Right atrium auricular region (tissue), 2 donors: Measurements from ENCODE around the gene FSIP1. TPM values are rescaled to one million over a fixed set of nuclear protein-coding genes. Genes with fewer than 3 reads are reported as not detected.

ENCODE experiments used
- DNase-seq: peaks from one replicate; pipeline ENCODE4 v3.0.0-alpha.2; 2019; ENCODE audit warnings: low spot score
- H3K27ac ChIP-seq, 2 donors: fragments of 200-600 bp; sonication (generic); 1 replicate in 1 of 2; 2 replicates in 1 of 2; pipeline ENCODE4 v1.5.1; 2016 to 2019
- H3K27me3 ChIP-seq, 2 donors: fragments of 200-600 bp; sonication (generic); one replicate each; pipeline versions ENCODE4 v1.5.1 to v1.6.0; 2017 to 2019
- H3K36me3 ChIP-seq: fragments of 200-600 bp; sonication (generic); one replicate; pipeline ENCODE4 v1.5.1; 2016
- H3K4me1 ChIP-seq, 2 donors: fragments of 200-600 bp; sonication (generic); one replicate each; pipeline versions ENCODE4 v1.5.1 to v1.6.0; 2017 to 2019
- H3K4me3 ChIP-seq, 2 donors: fragments of 200-600 bp; sonication (generic); 1 replicate in 1 of 2; 2 replicates in 1 of 2; pipeline ENCODE4 v1.5.1; 2017 to 2019; ENCODE audit warnings: mild to moderate bottlenecking in 1 of 2, moderate library complexity in 1 of 2
- H3K9me3 ChIP-seq, 2 donors: fragments of 200-600 bp; sonication (generic); one replicate each; pipeline ENCODE4 v1.5.1; 2019
- total RNA-seq, 2 donors: library from RNA; depleted of rRNA; stranded (reverse); fragments of >200 nt; gene quantifications; one replicate each; pipeline ENCODE4 v1.1.0, GENCODE V29; 2016
- TF ChIP-seq, protein P1 (sequence below), 2 donors: fragments of 200-600 bp; sonication (generic); IDR thresholded peaks; one replicate each; pipeline ENCODE4 v1.5.1; 2019; ENCODE audit warnings: antibody characterized with exemption in 2 of 2

The FSIP1 gene
- total RNA-seq, 2 donors from 2014 or later: 0.24 TPM; not detected in 1

GRCh38 chr15:39783244-39783820 lies 691 bp upstream of the FSIP1 start:
- no peaks in the 10 kb centered on the region for H3K36me3 ChIP-seq
- TF ChIP-seq, protein P1, sequence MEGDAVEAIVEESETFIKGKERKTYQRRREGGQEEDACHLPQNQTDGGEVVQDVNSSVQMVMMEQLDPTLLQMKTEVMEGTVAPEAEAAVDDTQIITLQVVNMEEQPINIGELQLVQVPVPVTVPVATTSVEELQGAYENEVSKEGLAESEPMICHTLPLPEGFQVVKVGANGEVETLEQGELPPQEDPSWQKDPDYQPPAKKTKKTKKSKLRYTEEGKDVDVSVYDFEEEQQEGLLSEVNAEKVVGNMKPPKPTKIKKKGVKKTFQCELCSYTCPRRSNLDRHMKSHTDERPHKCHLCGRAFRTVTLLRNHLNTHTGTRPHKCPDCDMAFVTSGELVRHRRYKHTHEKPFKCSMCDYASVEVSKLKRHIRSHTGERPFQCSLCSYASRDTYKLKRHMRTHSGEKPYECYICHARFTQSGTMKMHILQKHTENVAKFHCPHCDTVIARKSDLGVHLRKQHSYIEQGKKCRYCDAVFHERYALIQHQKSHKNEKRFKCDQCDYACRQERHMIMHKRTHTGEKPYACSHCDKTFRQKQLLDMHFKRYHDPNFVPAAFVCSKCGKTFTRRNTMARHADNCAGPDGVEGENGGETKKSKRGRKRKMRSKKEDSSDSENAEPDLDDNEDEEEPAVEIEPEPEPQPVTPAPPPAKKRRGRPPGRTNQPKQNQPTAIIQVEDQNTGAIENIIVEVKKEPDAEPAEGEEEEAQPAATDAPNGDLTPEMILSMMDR (IDR thresholded peaks at IDR 0.05): no peak
- H3K4me1 ChIP-seq: peaks cover 0 to 20% of the 10 kb centered on the region in 2 donors
- H3K9me3 ChIP-seq: no peaks in the 10 kb centered on the region
- H3K27me3 ChIP-seq: no peaks in the 10 kb centered on the region
- peak overlapping the region; percentile 74 to 76 for H3K4me3 ChIP-seq
- peak overlapping the region; percentile 80 to 83 for H3K27ac ChIP-seq
- DNase-seq: no peak

DNA sequence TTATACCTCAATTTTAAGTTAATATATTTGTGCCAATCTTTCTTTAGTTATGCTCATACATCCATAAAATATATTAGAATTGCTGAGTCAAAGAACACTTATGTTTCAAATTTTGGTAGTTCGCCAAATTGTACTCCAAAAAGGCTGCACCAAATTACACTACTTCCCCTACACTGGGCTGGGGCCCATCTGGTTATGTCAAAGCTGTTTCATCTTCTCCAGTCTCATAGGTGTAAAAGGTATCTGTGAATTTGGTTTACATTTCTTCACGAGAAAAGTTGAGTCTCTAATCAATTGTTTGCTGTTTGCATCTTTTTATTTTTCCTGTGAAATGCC lies 706 bp downstream of the FSIP1 start:
- Histone ChIP-seq H3K4me1 (peaks cover 0 to 20% of the 10 kb centered on the region in 2 donors), H3K27ac (peak overlapping the region; percentile 80 to 83)

DNA sequence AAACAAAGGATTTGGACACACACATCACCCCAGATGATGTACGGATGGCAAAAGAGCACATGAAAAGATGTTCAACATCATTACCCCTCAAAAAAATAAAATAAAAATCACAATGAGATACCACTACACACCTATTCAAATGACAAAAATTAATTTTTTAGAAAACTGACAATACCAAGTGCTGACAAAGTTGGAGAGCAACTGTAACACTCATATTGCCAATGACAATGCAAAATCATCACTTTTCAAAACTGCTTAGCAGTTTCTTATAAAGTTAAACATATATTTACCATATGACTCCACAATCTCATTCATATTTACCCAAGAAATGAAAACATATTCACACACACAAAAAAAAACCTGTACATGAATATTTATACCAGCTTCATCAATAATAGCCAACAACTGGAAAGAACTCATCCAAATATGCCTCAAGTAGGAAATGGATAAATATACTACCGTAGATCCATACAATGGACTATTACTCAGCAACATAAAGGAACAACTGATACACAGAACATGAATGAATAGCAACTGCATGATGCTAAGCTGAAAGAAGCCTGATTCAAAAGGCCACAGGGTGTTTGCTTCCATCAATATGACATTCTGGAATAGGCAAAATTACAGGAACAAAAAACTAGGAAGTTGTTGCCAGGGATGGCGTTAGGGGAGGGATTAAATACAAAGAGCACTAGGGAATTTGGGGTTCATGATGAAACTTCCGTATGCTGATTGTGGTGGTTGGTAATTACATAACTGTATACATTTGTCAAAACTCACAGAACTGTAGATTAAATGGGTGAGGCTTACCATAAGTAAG lies 1.3 kb downstream of the FSIP1 start:
- Histone ChIP-seq H3K9me3 (no peaks in the 10 kb centered on the region), H3K4me3 (peak overlapping the region in 1 of 2 donors; percentile 76), H3K4me1 (peaks cover 0 to 20% of the 10 kb centered on the region in 2 donors), H3K36me3 (no peaks in the 10 kb centered on the region), H3K27me3 (no peaks in the 10 kb centered on the region), H3K27ac (no peak overlapping the region)
- TF ChIP-seq, protein P1 (IDR thresholded peaks at IDR 0.05): no peak
- DNase-seq: no peak

More for the DNA sequence above, 706 bp downstream of the FSIP1 start:
- no peaks in the 10 kb centered on the region for H3K36me3 ChIP-seq
- peak overlapping the region; percentile 74 to 76 for H3K4me3 ChIP-seq
- TF ChIP-seq, protein P1 (IDR thresholded peaks at IDR 0.05): no peak
- H3K9me3 ChIP-seq: no peaks in the 10 kb centered on the region
- DNase-seq: no peak
- no peaks in the 10 kb centered on the region for H3K27me3 ChIP-seq

DNA sequence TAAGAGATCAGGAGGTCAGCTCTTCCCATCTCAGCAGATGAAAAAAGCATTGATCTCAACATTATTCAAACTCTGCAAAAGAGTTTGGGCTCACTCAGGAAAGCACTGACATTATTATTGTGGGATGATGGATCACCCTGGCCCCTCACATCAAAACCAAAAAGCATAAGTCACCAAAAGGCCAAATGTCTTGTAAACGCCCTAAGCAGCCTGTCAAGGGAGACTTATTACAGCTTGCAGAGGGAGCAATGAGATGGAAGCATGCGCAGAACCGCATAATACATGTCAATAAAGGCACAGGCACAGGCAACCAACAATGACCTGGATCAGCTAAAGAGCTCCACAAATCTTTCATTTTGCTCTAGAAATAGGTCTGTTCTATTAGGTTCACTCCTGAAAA lies 4.6 kb downstream of the FSIP1 start:
- Histone ChIP-seq H3K27ac (no peak overlapping the region), H3K36me3 (no peaks in the 10 kb centered on the region), H3K27me3 (no peaks in the 10 kb centered on the region), H3K9me3 (no peaks in the 10 kb centered on the region), H3K4me1 (peaks cover 0 to 7% of the 10 kb centered on the region in 2 donors), H3K4me3 (no peak overlapping the region)
- no peak for DNase-seq
- TF ChIP-seq, protein P1 (IDR thresholded peaks at IDR 0.05): no peak

GRCh38 chr15:39777496-39777895 lies 5.1 kb downstream of the FSIP1 start:
- no peak for DNase-seq
- H3K4me3 ChIP-seq: no peak overlapping the region
- TF ChIP-seq, protein P1 (IDR thresholded peaks at IDR 0.05): no peak
- no peaks in the 10 kb centered on the region for H3K36me3 ChIP-seq
- H3K4me1 ChIP-seq: peaks cover 0 to 7% of the 10 kb centered on the region in 2 donors
- H3K27ac ChIP-seq: no peak overlapping the region
- no peaks in the 10 kb centered on the region for H3K9me3 ChIP-seq
- H3K27me3 ChIP-seq: no peaks in the 10 kb centered on the region
